GM12873 (cell line): Measurements from ENCODE around the gene CHST5.

Experiments
- TF ChIP-seq, protein P1 (sequence below): IDR thresholded peaks from 2 replicates; pipeline ENCODE4 v1.5.1; 2012; ENCODE audit warnings: low read depth, mild to moderate bottlenecking, moderate library complexity, low read length, control low read depth; ENCODE audit not compliant: insufficient read depth; ENCODE audit errors: missing control alignments

The CHST5 gene

DNA sequence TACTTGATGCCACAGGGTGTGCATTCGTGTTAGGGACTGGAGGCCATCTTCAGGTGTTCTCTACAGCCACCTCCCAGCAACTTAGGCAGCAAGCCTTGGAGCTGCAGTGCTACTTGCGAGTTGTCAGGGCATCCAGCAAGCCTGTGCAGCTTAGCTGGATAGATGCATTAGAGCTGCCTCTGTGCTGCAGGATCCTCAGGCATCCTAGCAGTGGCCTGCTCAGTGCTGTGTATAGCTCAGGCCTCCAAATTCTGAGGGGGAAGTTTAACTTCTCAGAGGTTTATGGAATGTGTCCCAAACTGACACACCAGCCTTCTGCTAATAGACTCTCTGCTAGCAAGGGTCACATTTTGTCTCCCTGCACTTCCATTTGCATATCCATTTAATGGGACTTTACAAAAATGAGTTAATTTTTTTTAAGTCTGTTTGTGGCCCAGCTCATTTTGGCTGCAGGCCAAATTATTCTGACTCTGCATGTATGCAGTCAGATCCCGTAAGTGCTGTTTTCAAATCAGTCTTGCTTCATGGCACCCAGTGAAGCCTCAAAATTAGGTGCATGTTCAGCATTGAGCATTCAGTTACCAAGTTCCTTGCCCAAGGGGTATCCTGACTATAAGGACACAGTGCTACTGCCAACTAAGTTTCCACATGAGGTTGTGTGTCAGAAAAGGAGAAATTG lies 37.1 kb upstream of the CHST5 start:
- TF ChIP-seq, protein P1, sequence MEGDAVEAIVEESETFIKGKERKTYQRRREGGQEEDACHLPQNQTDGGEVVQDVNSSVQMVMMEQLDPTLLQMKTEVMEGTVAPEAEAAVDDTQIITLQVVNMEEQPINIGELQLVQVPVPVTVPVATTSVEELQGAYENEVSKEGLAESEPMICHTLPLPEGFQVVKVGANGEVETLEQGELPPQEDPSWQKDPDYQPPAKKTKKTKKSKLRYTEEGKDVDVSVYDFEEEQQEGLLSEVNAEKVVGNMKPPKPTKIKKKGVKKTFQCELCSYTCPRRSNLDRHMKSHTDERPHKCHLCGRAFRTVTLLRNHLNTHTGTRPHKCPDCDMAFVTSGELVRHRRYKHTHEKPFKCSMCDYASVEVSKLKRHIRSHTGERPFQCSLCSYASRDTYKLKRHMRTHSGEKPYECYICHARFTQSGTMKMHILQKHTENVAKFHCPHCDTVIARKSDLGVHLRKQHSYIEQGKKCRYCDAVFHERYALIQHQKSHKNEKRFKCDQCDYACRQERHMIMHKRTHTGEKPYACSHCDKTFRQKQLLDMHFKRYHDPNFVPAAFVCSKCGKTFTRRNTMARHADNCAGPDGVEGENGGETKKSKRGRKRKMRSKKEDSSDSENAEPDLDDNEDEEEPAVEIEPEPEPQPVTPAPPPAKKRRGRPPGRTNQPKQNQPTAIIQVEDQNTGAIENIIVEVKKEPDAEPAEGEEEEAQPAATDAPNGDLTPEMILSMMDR = no peak

DNA sequence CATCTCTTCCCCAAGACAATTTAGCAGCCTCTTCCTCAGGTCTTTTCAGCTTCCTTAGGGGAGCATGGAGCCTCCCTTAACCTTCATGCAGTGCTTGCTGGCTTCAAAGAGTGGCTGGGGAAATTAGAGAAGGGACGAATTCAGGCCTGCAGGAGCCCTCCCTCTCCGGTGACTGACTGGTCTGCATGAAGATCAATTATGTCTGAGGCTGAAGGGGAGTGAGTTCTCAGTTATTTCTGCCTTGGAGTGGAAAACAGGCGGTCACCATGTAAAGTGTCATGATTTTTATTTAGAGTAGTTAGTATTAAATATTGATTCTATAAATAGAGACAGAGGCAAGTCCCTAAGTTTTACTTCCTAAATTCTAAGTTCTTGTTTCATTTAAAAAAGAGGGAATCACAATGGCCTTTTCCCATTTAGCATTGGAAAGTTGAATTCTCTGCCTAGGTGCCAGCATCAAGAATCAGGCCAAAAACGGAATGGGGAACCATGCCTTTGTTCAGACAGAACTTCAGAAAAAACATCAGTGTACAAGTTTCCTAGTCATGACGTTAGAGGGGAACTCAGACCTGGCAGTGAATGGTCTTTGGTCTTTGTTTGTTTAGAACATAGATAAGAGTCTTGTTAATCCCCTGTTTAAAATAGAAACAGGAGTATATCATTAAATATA lies 34.6 kb upstream of the CHST5 start:
- TF ChIP-seq, protein P1 = no peak

DNA sequence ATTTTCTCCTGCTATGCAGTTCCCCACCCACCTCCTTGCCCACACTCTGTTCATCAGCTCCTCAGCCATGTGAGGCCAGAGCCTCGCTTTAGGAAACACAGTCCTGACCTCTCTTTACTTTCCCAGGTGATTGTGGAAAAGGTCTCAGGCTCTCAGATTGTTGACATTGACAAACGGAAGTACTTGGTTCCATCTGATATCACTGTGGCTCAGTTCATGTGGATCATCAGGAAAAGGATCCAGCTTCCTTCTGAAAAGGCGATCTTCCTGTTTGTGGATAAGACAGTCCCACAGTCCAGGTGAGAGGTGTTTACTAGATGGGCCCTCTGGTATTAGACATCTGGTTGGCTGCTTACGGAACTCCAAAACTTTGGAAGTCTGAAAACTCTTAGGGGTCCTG lies 32.0 kb upstream of the CHST5 start:
- TF ChIP-seq, protein P1 = no peak

DNA sequence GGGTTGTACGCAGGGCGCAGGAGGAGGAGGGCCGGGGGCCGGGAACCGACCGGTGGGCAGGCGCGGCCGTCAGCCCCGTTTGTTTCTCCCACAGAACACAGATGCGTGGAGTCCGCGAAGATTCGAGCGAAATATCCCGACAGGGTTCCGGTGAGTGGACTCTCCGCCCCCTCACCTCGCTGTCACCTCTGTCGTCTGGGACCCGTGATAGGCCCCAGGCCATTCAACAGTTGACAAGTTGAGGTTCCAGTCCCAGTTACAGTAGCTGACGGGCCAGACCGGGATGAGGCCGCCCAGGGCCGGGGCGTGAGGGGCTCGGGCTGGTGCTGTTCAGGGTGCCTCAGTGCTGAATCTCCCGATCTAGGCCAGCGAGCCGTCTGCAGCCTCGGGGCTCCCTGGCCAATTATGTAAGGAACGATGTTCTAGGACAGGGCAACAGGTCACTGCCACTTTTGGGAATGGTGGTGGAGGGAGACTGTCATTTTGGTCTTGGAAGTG lies 30.9 kb upstream of the CHST5 start:
- TF ChIP-seq, protein P1 = no peak

DNA sequence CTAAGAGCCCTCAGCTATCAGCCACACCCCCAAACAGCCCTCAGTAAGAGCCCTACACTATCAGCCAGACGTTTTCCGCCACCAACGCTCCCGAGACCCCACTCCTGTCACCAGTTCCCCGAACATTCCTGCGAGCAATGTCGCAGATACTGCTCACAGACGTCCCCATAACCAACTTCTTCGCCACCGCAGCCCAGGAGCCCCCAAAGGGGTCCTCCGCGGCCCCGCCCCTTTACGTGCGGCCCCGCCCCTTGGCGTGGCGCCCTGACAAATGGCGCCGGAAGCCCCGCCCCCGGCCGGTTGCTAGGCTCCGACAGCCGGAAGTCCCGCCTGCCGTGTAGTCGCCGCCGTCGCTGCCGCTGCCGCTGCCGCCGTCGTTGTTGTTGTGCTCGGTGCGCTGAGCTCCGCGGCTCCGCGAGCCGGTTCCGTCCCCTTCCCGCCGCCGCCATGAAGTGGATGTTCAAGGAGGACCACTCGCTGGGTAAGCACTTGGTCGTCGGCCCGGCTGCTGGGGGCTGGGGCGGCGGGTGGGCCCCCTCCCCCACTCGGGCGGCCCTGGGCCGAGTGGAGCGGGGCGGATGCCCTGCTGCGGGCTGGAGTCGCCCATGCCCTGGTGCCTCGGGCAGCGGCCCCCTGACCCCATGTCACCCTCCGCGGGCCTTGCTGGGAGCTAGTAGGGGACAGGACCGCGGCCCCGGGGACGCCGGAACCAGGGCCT lies 30.3 kb upstream of the CHST5 start, which contains the start of gene GABARAPL2:
Gene GABARAPL2, plus strand, starts transcription at position 340 of the 718 bp plus-strand sequence. Its CDS starts 108 bp downstream, at position 448.
- TF ChIP-seq, protein P1 = no peak

DNA sequence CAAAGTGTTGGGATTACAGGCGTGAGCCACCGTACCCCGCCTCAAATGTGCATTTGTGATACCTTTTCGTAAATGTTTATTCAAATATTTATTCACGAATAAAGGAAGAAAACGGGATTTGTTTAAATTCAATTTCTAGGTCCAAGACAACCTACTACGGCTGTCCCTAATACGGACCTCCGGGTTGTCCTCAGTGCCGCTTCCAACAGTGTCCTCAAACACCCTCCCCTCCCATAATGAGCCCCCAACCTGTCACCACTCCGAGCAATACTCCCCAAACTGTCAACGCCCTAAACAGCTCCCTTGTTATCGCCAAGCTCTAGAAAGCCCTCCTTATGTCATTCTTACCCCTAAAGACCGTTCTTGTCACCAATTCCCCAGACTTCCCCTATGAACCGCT lies 29.7 kb upstream of the CHST5 start:
- TF ChIP-seq, protein P1 = no peak
